HG03280 (cell line): ENCODE measurements around the gene BMAL1.

Experiments
- ATAC-seq: cut with Tn5 transposase; IDR thresholded peaks from one replicate; pipeline ENCODE4 v1.9.1; 2021; ENCODE audit warnings: mild to moderate bottlenecking, moderate library complexity; ENCODE audit not compliant: unreplicated experiment

Gene BMAL1

DNA sequence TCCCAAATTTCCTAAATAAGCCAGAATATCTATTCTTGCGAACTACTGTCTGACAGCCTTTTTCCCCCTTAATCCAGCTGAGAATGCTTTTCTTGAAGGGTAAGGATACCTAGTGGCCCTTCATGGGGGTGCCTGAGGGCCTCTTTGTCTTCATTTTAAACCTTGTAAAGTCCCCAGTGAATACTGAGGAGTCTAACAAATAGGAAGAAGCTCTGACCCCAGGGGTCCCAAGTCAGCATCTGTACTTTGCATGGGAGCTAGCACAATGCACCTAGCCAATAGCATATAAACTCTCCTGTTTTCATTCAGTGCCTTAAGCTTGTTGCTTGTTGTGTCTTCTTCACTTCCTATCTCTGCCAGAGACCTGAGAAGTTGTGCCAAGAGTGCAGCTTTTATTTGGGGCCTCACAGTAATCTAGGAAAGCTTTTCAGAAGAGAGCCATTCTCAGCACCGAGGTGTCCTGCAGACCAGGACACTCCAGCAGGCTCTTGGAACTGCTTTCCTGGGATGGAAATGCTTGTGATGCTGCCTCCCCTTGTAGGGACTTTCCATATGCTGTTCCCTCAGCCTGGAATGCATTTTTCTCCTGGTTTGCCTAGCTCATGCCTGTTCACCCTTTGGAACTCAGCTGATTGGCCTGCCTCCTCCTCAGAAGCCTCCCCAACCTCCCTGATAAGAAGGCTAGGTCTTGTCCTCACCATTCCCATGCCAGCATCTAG is 37.2 kb downstream of the BMAL1 start:
- no peak for ATAC-seq

DNA sequence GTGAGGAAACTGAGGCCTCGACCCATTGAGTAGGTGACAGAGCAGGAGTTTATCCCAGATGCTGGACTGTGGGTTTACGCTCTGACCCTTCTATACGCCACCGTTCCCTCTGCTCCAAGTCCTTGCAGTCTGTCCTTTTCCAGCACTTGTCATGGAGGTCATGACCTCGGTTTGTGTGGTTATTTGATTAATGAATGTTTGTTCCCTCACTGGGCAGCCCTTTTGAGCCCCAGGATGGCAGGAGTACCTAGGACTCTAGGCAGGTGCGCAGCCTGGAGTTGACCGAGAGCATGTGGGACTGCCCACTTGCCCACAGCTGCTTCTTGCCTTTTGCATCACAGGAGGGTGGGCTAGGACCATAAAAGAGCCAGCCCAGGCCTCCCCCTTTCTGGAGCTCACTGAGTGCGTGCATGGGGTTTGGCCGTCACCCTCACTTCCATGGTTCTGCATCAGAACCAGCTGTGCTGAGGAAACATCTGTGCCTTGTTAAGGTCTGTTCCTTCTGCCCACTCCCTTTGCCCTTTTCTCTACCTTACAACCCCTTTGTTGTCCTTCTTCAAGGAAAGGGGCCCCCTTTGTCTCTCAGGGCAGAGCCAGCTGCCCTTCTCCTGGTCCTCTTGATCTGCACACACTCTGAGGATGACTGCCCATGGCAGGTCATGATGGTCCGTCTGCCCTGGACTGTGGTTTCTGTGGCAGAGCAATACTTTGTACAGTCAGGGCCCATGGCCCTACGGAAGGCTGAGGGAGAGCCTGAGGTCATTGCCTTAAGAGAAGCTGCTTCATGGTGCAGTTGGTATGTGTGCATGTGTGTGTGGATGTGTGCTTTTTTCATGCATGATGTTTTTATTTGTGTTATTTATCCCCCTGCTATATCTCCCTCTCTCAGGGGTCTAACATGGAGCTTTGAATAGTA is 38.2 kb downstream of the BMAL1 start:
- ATAC-seq: no peak

GRCh38 chr11:13316528-13316961 is 39.0 kb downstream of the BMAL1 start:
- ATAC-seq: no peak

DNA sequence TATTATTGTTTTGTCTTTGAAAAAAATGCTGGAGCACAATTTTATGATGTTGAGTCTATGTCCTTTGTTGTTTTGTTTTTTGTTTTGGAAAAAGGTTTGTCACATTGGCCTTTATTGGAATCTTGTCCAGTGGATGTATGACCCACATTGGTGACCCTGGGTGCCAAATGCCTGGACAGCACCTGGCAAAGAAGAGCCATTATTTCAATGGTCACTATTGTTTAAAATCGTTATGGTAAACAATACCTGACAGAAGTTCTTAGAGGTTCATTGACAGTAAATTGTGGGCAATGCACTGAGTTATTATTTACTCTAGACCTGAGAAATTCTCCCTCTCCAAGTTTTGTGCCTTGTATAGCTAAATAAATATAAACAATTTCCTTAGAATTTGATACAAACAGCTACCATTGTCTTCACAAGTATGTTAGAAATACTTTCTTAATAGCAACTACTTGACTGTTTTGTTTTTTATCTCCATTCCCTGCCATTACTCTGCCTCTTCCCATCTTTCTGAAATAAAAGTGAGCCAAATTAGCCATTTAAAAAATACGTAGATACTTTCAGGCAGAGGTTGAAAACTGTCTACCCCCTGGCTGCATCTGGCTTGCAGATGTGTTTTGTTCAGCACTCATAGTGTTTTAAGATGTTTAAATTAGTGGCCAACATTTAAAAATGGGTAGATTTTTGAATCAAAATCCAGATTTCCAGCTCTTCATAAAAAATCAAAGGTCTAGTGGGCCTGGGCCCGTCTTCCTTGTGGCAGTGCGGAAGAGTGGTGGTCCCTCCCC is 39.9 kb downstream of the BMAL1 start:
- ATAC-seq: no peak

DNA sequence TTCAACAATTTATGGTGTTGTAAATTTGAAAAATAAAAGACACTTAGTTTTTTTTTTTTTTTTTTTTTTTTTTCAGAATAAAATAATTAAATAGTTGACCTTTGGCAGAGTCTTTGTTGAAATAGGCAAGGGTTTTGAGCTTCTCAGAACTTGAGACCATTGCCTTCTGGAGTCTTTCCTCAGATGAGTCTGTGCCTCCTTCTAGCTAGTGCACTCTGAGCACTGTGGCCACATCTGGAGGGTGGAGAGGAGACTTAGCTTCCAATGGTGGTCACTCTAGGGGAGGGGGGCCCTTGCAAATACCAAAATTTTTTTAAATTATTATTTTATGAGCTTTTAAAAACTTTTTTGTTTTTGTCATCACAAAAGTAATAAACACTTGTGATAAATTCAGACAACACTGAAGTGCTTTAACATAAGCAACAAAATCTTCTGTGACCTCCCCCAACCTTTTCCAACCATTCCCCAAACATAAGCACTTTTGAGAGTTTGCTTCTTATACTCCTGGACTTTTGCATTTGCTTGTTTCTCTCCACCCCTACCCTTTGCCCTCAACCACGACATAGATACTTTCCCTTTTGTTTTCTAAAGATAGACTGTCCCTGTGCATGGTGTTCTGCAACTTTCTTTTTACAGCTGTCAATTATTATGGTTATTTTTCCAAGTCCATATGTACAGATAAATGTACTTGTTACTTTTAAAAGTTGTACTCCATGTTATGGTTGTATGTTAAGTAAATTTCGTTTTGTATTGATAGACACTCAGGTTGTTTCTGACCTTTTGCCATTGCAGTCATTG is 41.1 kb downstream of the BMAL1 start:
- ATAC-seq: peak; percentile 72

- no peak for ATAC-seq
These were observed 43.1 kb downstream of the BMAL1 start for GRCh38 chr11:13320688-13321087.

DNA sequence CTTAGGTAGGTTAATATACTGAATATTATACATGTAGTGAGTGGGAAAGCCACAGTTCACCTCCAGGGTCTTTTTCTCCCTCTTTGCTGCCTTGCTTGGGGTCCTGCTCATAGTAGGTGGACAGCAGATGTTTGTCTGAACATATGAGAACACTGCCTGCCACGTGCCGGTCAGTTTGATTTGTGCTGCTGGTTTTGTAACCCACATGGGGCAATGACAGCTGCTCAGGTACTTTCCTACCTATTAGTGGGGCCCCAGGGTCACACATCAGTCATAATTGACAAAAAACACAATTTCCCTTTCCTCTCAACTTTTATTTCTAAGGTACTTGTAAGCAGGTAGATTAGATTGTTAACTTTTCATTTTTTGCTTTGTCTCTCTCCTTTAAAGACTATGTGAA is 43.8 kb downstream of the BMAL1 start:
- no peak for ATAC-seq

GRCh38 chr11:13324141-13324540 is 46.6 kb downstream of the BMAL1 start:
- no peak for ATAC-seq

DNA sequence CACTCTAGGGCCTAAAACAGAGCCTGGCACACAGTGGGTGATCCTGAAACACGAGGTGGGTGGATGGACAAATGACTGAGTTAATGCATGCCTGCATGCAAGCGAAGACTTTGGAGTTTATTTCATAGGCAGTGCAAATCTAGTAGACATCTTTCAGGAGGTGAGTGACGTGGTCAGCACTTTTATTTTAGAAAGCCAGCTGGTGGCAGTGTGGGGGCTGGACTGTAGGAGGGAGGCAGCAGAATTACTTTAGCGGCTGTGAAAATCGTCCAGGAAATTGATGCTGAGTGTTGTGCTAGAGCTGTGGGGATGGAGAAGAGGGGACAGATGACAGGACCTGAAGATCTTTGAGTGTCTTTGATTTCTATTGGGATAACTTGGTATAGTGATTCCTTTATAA is 47.1 kb downstream of the BMAL1 start:
- no peak for ATAC-seq

GRCh38 chr11:13327421-13327820 is 49.8 kb downstream of the BMAL1 start:
- no peak for ATAC-seq

- ATAC-seq: no peak
These were observed 50.7 kb downstream of the BMAL1 start for GRCh38 chr11:13328286-13328685.

- ATAC-seq: no peak
These were observed 52.2 kb downstream of the BMAL1 start for GRCh38 chr11:13329670-13330356.

DNA sequence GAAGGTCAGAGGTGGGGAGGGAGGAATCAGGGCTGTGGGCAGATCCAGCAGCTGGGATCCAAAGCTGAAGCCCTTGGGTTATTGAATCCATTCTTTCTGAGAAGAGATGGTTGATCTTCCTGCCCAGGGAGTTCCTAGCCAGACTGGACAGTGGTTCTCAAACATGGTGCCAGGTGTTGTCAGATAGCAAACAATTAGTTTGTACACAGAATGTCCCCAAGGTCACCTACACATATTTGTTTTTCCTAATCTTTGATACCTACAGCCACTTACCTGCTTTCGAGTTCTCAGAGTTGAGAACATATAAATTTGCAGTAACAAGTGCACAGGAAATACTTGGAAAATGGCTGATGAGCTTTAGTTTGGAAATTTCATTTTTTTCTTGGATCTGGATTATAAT is 54.5 kb downstream of the BMAL1 start:
- no peak for ATAC-seq

- ATAC-seq: no peak
These were observed 55.9 kb downstream of the BMAL1 start for GRCh38 chr11:13333456-13333957.

- no peak for ATAC-seq
These were observed 56.6 kb downstream of the BMAL1 start for GRCh38 chr11:13334034-13334786.

DNA sequence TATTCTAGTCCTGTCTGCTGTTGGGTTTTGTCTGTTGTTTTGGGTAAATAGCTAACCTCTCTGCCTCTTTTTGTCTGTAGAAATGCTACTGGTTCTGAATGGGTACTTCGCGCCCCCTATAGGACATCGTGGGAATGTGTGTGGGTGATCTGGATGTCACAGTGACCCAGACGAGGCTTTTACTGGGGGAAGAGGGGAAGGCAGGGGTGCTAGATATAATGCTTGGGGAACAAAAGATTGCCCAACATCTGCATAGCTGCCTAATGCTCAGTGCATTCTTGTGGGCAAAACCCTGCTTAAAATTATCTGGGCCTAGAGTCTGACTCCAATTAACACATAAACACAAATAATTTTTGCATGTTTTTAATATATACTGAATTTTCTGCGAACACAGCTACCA is 57.7 kb downstream of the BMAL1 start:
- peak; percentile 49 for ATAC-seq

GRCh38 chr11:13336246-13336878 is 58.8 kb downstream of the BMAL1 start:
- no peak for ATAC-seq

- ATAC-seq: peak; percentile 37
These were observed 60.4 kb downstream of the BMAL1 start for GRCh38 chr11:13338019-13338426.
